GM12878 (cell line): ENCODE data around the gene RFC1. TPM values are rescaled to one million over a fixed set of nuclear protein-coding genes. Genes with fewer than 3 reads are reported as not detected.

ENCODE experiments used
- BMI1 ChIP-seq: fragments of 450-650 bp; IDR thresholded peaks from 2 replicates; pipeline ENCODE4 v1.6.1; 2016; ENCODE audit warnings: mild to moderate bottlenecking, moderate library complexity, borderline replicate concordance
- JUND ChIP-seq: IDR thresholded peaks from 2 replicates; pipeline ENCODE4 v1.6.1; 2012; ENCODE audit warnings: low read depth, mild to moderate bottlenecking, low read length, improper control_type of control experiment, moderate library complexity
- MEF2A ChIP-seq: IDR thresholded peaks from 2 replicates; pipeline ENCODE4 v1.6.1; 2011; ENCODE audit warnings: low read depth, mild to moderate bottlenecking, low read length, moderate library complexity; ENCODE audit not compliant: insufficient read depth
- NFYA ChIP-seq: IDR thresholded peaks from 2 replicates; pipeline ENCODE4 v1.6.1; 2011; ENCODE audit warnings: low read depth, mild to moderate bottlenecking, low read length, improper control_type of control experiment, borderline replicate concordance
- PML ChIP-seq: IDR thresholded peaks from 2 replicates; pipeline ENCODE4 v1.6.1; 2012; ENCODE audit warnings: low read length, inconsistent platforms
- POLR2A ChIP-seq: IDR thresholded peaks from 2 replicates; pipeline ENCODE4 v1.6.1; 2011; ENCODE audit warnings: low read depth, mild to moderate bottlenecking, low read length
- RAD21 ChIP-seq: IDR thresholded peaks from 2 replicates; pipeline ENCODE4 v1.6.1; 2011; ENCODE audit warnings: mild to moderate bottlenecking, low read depth, low read length, moderate library complexity; ENCODE audit not compliant: insufficient read depth
- SREBF2 ChIP-seq: IDR thresholded peaks from 2 replicates; pipeline ENCODE4 v1.6.1; 2012; ENCODE audit warnings: mild to moderate bottlenecking, low read length
- ZBTB40 ChIP-seq: fragments of 450-650 bp; IDR thresholded peaks from 2 replicates; pipeline ENCODE4 v1.6.1; 2016; ENCODE audit warnings: mild to moderate bottlenecking, moderate library complexity, borderline replicate concordance
- ZNF687 ChIP-seq: fragments of 450-650 bp; IDR thresholded peaks from 2 replicates; pipeline ENCODE4 v1.6.1; 2017; ENCODE audit warnings: mild to moderate bottlenecking, moderate library complexity
- polyA plus RNA-seq, 11 experiments: library from polyadenylated mRNA; depleted of rRNA in 4 of 11; unstranded in 6 of 11; stranded (reverse) in 5 of 11; fragments of >200 nt; fragmentation: Nextera tagmentation in 4 of 11; fragmentation: Illumina TruSeq in 1 of 11; extraction: Ambion mirVana in 4 of 11; extraction: Trizol in 1 of 11; gene quantifications; 1 replicate in 1 of 11; 2 replicates in 10 of 11; pipeline versions ENCODE4 v1.2.1 to v1.2.3, GENCODE V29; 2011 to 2016; ENCODE audit warnings: inconsistent platforms in 2 of 11, missing spikeins in 2 of 11, low read depth in 1 of 11
- total RNA-seq, 4 experiments: library from RNA; depleted of rRNA in 3 of 4; stranded (reverse); fragments of >200 nt in 3 of 4; fragmentation: Illumina TruSeq in 1 of 4; extraction: Trizol in 1 of 4; gene quantifications; 2 replicates each; pipeline versions ENCODE4 v1.2.1 to v1.2.3, GENCODE V29; 2013 to 2021

The RFC1 gene
- total and polyA plus RNA-seq, 10 of the 15 experiments (the other 5 are each of a cell fraction or from before 2014, with no cell fraction given) = 22.5 to 67.8 (median 40.3) TPM

GRCh38 chr4:39349326-39349725 lies 16.8 kb downstream of the RFC1 start (continued):
- TF ChIP-seq ZBTB40 = no peak
- TF ChIP-seq RAD21 = no peak
- TF ChIP-seq ZNF687 = no peak
- no peak for TF ChIP-seq BMI1
- TF ChIP-seq PML = no peak
- TF ChIP-seq JUND = no peak
- no peak for TF ChIP-seq SREBF2
- no peak for TF ChIP-seq POLR2A
- no peak for TF ChIP-seq NFYA
- no peak for TF ChIP-seq MEF2A
